Panc1 (cell line): ENCODE measurements around the gene UNC13B. TPM values are rescaled to one million over a fixed set of nuclear protein-coding genes. Genes with fewer than 3 reads are reported as not detected.
"Not testable (repeated sequence)": the region's sequence is repeated elsewhere in the genome, so short reads cannot be mapped to it uniquely, and the experiment has no call there.

Experiments
- ATAC-seq: fragments of 200-7000 bp; cut with Tn5 transposase; 2 replicates; pipeline ENCODE4 v1.9.1; 2020; ENCODE audit warnings: mild to moderate bottlenecking, moderate library complexity
- BruUV-seq: library from RNA; stranded (reverse); fragments of 400-500 nt; replicated peaks from 2 replicates; lab custom pipeline; 2021; lab: Mats Ljungman, UMichigan
- CTCF ChIA-PET: fragments of 300-600 bp; sonication (Branson Sonifier 250); formaldehyde crosslinking; loops from one replicate; lab custom pipeline; 2022; ENCODE audit warnings: antibody characterized with exemption; lab: Charles Lee
- POLR2A ChIA-PET: fragments of 300-600 bp; sonication (Branson Sonifier 250); formaldehyde crosslinking; loops from one replicate; lab custom pipeline; 2022; ENCODE audit warnings: antibody characterized with exemption; lab: Charles Lee
- DNase-seq: peaks from one replicate; pipeline ENCODE4 v3.0.0-alpha.2; 2010; ENCODE audit warnings: low read depth, low spot score
- H3K27ac ChIP-seq: 2 replicates; pipeline ENCODE4 v1.5.1; 2011; ENCODE audit warnings: mild to moderate bottlenecking, low read length, inconsistent platforms
- H3K27me3 ChIP-seq: fragments of 200-500 bp; sonication (Bioruptor generic); 2 replicates; pipeline ENCODE4 v1.6.0; 2014; ENCODE audit warnings: low read length, inconsistent platforms; ENCODE audit not compliant: control insufficient read depth, insufficient read depth
- H3K36me3 ChIP-seq: fragments of 200-500 bp; sonication (Bioruptor generic); 2 replicates; pipeline ENCODE4 v1.5.1; 2014; ENCODE audit warnings: inconsistent platforms, mild to moderate bottlenecking, low read length, moderate library complexity; ENCODE audit not compliant: control insufficient read depth, insufficient read depth
- H3K4me1 ChIP-seq: 2 replicates; pipeline ENCODE4 v1.5.1; 2011; ENCODE audit warnings: inconsistent platforms, mild to moderate bottlenecking, low read length, moderate library complexity; ENCODE audit not compliant: control insufficient read depth, insufficient read depth
- H3K4me3 ChIP-seq, 2 experiments: 2 replicates each; pipeline ENCODE4 v1.5.1; 2011 to 2012; ENCODE audit warnings: low read depth in 2 of 2, low read length in 2 of 2, mild to moderate bottlenecking in 2 of 2, inconsistent platforms in 1 of 2, moderate library complexity in 1 of 2
- H3K9me3 ChIP-seq: fragments of 200-500 bp; sonication (Bioruptor generic); 2 replicates; pipeline ENCODE4 v1.5.1; 2014; ENCODE audit warnings: low read depth, mild to moderate bottlenecking, inconsistent platforms, low read length, moderate library complexity; ENCODE audit not compliant: control insufficient read depth, insufficient read depth
- POLR2AphosphoS5 ChIP-seq: IDR thresholded peaks from 2 replicates; pipeline ENCODE4 v1.6.1; 2012; ENCODE audit warnings: mild to moderate bottlenecking, low read depth, low read length, moderate library complexity
- REST ChIP-seq, 2 experiments: IDR thresholded peaks; 2 replicates each; pipeline ENCODE4 v1.6.1; 2011 to 2012; ENCODE audit warnings: low read depth in 2 of 2, control low read depth in 1 of 2, low read length in 1 of 2, mild to moderate bottlenecking in 1 of 2, moderate library complexity in 1 of 2; ENCODE audit not compliant: insufficient read depth in 1 of 2
- SIN3A ChIP-seq: IDR thresholded peaks from 2 replicates; pipeline ENCODE4 v1.6.1; 2012; ENCODE audit warnings: low read depth, mild to moderate bottlenecking, low read length, moderate library complexity, borderline replicate concordance; ENCODE audit not compliant: insufficient read depth
- TCF7L2 ChIP-seq: IDR thresholded peaks from 2 replicates; pipeline ENCODE4 v1.6.1; 2011; ENCODE audit warnings: mild to moderate bottlenecking, low read depth, low read length, inconsistent platforms
- in situ Hi-C: cut with HindIII; loops from 2 replicates; pipeline ENCODE4 v1.10.0; 2016; ENCODE audit warnings: low sequenced_read_pairs, low pct_unique_long_range_greater_than_20kb
- intact Hi-C: fragments of 100-400 bp; cut with micrococcal nuclease; formaldehyde crosslinking; loops from one replicate; pipeline ENCODE4 v1.10.0; 2022; ENCODE audit not compliant: unreplicated experiment
- total RNA-seq: library from RNA; stranded (reverse); gene quantifications from one replicate; pipeline ENCODE4 v1.2.1, GENCODE V29; 2021; ENCODE audit not compliant: unreplicated experiment
- TF ChIP-seq, protein P1 (sequence below): fragments of 450-650 bp; IDR thresholded peaks from 2 replicates; pipeline ENCODE4 v1.5.1; 2017; ENCODE audit warnings: mild to moderate bottlenecking

Gene UNC13B
- total RNA-seq, 1 experiment from 2014 or later: 35.2 TPM

DNA sequence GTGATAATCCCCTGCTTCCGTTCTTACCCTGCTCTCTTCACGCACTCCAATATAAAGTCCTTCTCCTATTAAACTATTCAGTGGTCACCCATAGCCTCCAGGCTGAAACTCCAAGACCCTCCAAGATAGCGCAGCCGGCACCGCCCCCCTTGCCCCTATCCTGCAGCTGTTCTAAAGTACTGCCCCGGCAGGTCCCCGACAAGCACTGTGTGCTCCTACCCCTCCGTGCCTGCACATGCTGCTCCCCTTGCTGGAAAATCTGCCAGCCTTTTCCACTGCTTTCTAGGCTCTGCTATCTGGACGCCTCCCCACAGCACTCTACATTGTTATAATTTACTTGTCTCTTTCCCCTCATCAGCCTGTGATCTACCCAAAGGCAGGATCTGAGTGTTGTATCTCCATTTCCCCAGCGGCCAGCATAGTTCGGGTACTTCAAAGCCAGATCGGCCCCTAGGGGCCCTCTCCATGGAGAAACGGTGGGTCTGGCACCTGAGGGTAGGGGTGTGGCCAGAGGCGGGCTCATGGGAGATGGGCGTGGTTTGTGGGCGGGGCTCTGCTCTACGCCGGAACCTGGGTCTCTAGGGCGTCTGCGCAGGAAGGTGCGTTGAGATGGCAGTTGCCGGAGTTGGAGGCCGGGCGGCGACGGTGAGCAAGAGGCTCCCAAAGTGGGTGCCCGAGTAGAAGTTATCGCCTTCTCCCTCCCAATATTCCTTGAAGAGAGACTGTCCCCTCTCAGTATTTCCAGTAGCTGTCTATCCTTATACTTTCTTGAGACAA, 244.6 kb downstream of the UNC13B start:
- Histone ChIP-seq H3K36me3 (no peaks in the 10 kb centered on the region), H3K27me3 (no peaks in the 10 kb centered on the region), H3K9me3 (no peaks in the 10 kb centered on the region), H3K4me1 (no peaks in the 10 kb centered on the region), H3K27ac (no peak overlapping the region), H3K4me3 (no peak overlapping the region)
- intact Hi-C loops (no loop called here), in situ Hi-C loops (no loop called here)
- TF ChIP-seq, protein P1, sequence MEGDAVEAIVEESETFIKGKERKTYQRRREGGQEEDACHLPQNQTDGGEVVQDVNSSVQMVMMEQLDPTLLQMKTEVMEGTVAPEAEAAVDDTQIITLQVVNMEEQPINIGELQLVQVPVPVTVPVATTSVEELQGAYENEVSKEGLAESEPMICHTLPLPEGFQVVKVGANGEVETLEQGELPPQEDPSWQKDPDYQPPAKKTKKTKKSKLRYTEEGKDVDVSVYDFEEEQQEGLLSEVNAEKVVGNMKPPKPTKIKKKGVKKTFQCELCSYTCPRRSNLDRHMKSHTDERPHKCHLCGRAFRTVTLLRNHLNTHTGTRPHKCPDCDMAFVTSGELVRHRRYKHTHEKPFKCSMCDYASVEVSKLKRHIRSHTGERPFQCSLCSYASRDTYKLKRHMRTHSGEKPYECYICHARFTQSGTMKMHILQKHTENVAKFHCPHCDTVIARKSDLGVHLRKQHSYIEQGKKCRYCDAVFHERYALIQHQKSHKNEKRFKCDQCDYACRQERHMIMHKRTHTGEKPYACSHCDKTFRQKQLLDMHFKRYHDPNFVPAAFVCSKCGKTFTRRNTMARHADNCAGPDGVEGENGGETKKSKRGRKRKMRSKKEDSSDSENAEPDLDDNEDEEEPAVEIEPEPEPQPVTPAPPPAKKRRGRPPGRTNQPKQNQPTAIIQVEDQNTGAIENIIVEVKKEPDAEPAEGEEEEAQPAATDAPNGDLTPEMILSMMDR: no peak
- TF ChIP-seq TCF7L2 (no peak), POLR2AphosphoS5 (no peak), SIN3A (no peak), REST (IDR thresholded peaks at IDR 0.05; ENCODE audit: insufficient read depth in 1 of 2, low read depth in 2 of 2, low read length in 1 of 2) (no peak)
- ChIA-PET POLR2A (no interaction called here), CTCF (no interaction called here)
- ATAC-seq (peak; percentile 71; the same call in 1 of the 2 replicates), DNase-seq (no peak)
- no TSS peak for BruUV-seq

- intact Hi-C loops (no loop called here), in situ Hi-C loops (no loop called here)
- Histone ChIP-seq H3K4me3 (no peak overlapping the region), H3K27me3 (no peaks in the 10 kb centered on the region), H3K4me1 (no peaks in the 10 kb centered on the region), H3K27ac (no peak overlapping the region), H3K9me3 (no peaks in the 10 kb centered on the region), H3K36me3 (no peaks in the 10 kb centered on the region)
- ATAC-seq (no peak), DNase-seq (no peak)
- no peak for TF ChIP-seq TCF7L2
- TF ChIP-seq SIN3A: no peak
- TF ChIP-seq POLR2AphosphoS5: no peak
- TF ChIP-seq, protein P1: no peak
- no peak for TF ChIP-seq REST (IDR thresholded peaks at IDR 0.05; ENCODE audit: insufficient read depth in 1 of 2, low read depth in 2 of 2, low read length in 1 of 2)
- no TSS peak for BruUV-seq
- ChIA-PET CTCF (no interaction called here), POLR2A (no interaction called here)
Observed at GRCh38 chr9:35407846-35408245, 246.0 kb downstream of the UNC13B start.

GRCh38 chr9:35409434-35409833, 247.6 kb downstream of the UNC13B start:
- H3K27ac ChIP-seq, H3K4me3 ChIP-seq, H3K4me1 ChIP-seq, H3K36me3 ChIP-seq, DNase-seq, H3K27me3 ChIP-seq, CTCF ChIA-PET, H3K9me3 ChIP-seq, ATAC-seq, BruUV-seq, in situ Hi-C loops, intact Hi-C loops: not testable (repeated sequence)
- POLR2A ChIA-PET: interaction anchor here (0.7 kb wide), 2 partner anchors 13 to 88 kb away, joined by 6 to 7 read pairs; no protein-coding TSS in a partner anchor
